GM21447 (cell line): ENCODE results near the gene ITGA6.
"Not testable (repeated sequence)": the region's sequence is repeated elsewhere in the genome, so short reads cannot be mapped to it uniquely, and the experiment has no call there.

ENCODE experiments used
- ATAC-seq: cut with Tn5 transposase; IDR thresholded peaks from one replicate; pipeline ENCODE4 v1.9.1; 2021; ENCODE audit not compliant: unreplicated experiment

ITGA6 gene

GRCh38 chr2:172513524-172513900 is 86.1 kb downstream of the ITGA6 start:
- no peak for ATAC-seq

GRCh38 chr2:172513935-172514586 is 86.7 kb downstream of the ITGA6 start:
- no peak for ATAC-seq

GRCh38 chr2:172516299-172516698 is 88.9 kb downstream of the ITGA6 start:
- no peak for ATAC-seq

- no peak for ATAC-seq
Observed at GRCh38 chr2:172518995-172519394, 91.6 kb downstream of the ITGA6 start.

- ATAC-seq, result no peak
Observed at GRCh38 chr2:172525601-172526000, 98.2 kb downstream of the ITGA6 start.

- ATAC-seq, result no peak
Observed at GRCh38 chr2:172531309-172531708, 103.9 kb downstream of the ITGA6 start.

GRCh38 chr2:172532461-172532860 is 105.1 kb downstream of the ITGA6 start:
- not testable (repeated sequence) for ATAC-seq

- no peak for ATAC-seq
Observed at GRCh38 chr2:172533687-172534086, 106.3 kb downstream of the ITGA6 start.

- no peak for ATAC-seq
Observed at GRCh38 chr2:172535119-172535518, 107.7 kb downstream of the ITGA6 start.

GRCh38 chr2:172537851-172538250 is 110.5 kb downstream of the ITGA6 start:
- ATAC-seq, result not testable (repeated sequence)

GRCh38 chr2:172539767-172540166 is 112.4 kb downstream of the ITGA6 start:
- no peak for ATAC-seq

GRCh38 chr2:172540421-172540820 is 113.0 kb downstream of the ITGA6 start:
- no peak for ATAC-seq

GRCh38 chr2:172545408-172546075 is 118.2 kb downstream of the ITGA6 start:
- ATAC-seq, result no peak

- ATAC-seq, result no peak
Observed at GRCh38 chr2:172549131-172549530, 121.7 kb downstream of the ITGA6 start.

GRCh38 chr2:172549802-172550201 is 122.4 kb downstream of the ITGA6 start:
- not testable (repeated sequence) for ATAC-seq

GRCh38 chr2:172550419-172550818 is 123.0 kb downstream of the ITGA6 start:
- ATAC-seq, result no peak

GRCh38 chr2:172551271-172551670 is 123.9 kb downstream of the ITGA6 start:
- ATAC-seq, result no peak

GRCh38 chr2:172552547-172553291 is 125.3 kb downstream of the ITGA6 start:
- no peak for ATAC-seq

GRCh38 chr2:172554352-172555271 is 127.2 kb downstream of the ITGA6 start:
- no peak for ATAC-seq

- no peak for ATAC-seq
Observed at GRCh38 chr2:172555272-172555521, 127.8 kb downstream of the ITGA6 start.
